Right lobe of liver (tissue), 6 donors: ENCODE data around the gene PSMB9. TPM values are rescaled to one million over a fixed set of nuclear protein-coding genes. Genes with fewer than 3 reads are reported as not detected.

ENCODE experiments used
- ATAC-seq, 4 donors: fragments of 200-7000 bp; cut with Tn5 transposase; one replicate each; pipeline ENCODE4 v1.9.1; 2020; ENCODE audit warnings: mild to moderate bottlenecking in 4 of 4, moderate library complexity in 4 of 4
- DNase-seq, 3 donors: peaks; one replicate each; pipeline ENCODE4 v3.0.0-alpha.2; 2020
- H3K27ac ChIP-seq, 3 donors: fragments of 200-600 bp; one replicate each; pipeline ENCODE4 v1.8.0; 2022
- H3K27me3 ChIP-seq, 2 donors: fragments of 200-600 bp; one replicate each; pipeline ENCODE4 v1.8.0; 2022
- H3K36me3 ChIP-seq, 4 donors: fragments of 200-600 bp; sonication (generic) in 1 of 4; one replicate each; pipeline versions ENCODE4 v1.5.1 to v1.8.0; 2017 to 2022; ENCODE audit warnings: control low read depth in 1 of 4
- H3K4me1 ChIP-seq, 4 donors: fragments of 200-600 bp; sonication (generic) in 1 of 4; one replicate each; pipeline versions ENCODE4 v1.5.1 to v1.8.0; 2017 to 2022; ENCODE audit warnings: control low read depth in 1 of 4
- H3K4me3 ChIP-seq, 3 donors: fragments of 200-600 bp; one replicate each; pipeline ENCODE4 v1.8.0; 2022
- H3K9me3 ChIP-seq, 4 donors: fragments of 200-600 bp; sonication (generic) in 1 of 4; one replicate each; pipeline versions ENCODE4 v1.5.1 to v1.8.0; 2017 to 2022; ENCODE audit warnings: control low read depth in 1 of 4
- POLR2A ChIP-seq: fragments of 450-650 bp; IDR thresholded peaks from one replicate; pipeline ENCODE4 v1.6.1; 2017; ENCODE audit warnings: antibody characterized with exemption, mild to moderate bottlenecking
- WGBS: methylation state at CpG from one replicate; pipeline ENCODE4 v1.1.6; 2018; ENCODE audit warnings: low coverage, low lambda C conversion rate; ENCODE audit not compliant: insufficient coverage; ENCODE audit errors: missing lambda C conversion rate; 5-methylcytosine and 5-hydroxymethylcytosine counted together
- intact Hi-C, 2 donors: fragments of 100-400 bp; cut with DNase I; formaldehyde crosslinking; loops; one replicate each; pipeline versions ENCODE4 v1.11.2 to v1.14.1; 2022
- total RNA-seq, 6 experiments: library from RNA; depleted of rRNA in 2 of 6; stranded (reverse); fragments of >200 nt in 2 of 6; fragmentation: NEBNext Ultra II Directional in 3 of 6; extraction: Animal tissue kit (Norgen Biotek cat#: 25700) in 3 of 6; gene quantifications; one replicate each; pipeline versions ENCODE4 v1.1.0 to v1.2.4, GENCODE V29; 2016 to 2023
- TF ChIP-seq, protein P1 (sequence below), 4 donors: fragments of 200-600 bp in 3 of 4; fragments of 450-650 bp in 1 of 4; IDR thresholded peaks; one replicate each; pipeline versions ENCODE4 v1.5.1 to v1.8.0; 2016 to 2022; ENCODE audit warnings: antibody characterized with exemption in 4 of 4, mild to moderate bottlenecking in 2 of 4
- donor health status: DM: no; HTN: yes; CAD: no.
- donor health status: DM: no; HTN: no; CAD: no.
- donor health status: DM: no; HTN: no; CAD: no.
- donor health status: DM: no; HTN: yes; CAD: no.
- donor health status: DM: no; HTN: yes; CAD: no.

The PSMB9 gene
- total RNA-seq, 6 experiments from 2014 or later, result 7.1 to 33.2 (median 18.0) TPM

DNA sequence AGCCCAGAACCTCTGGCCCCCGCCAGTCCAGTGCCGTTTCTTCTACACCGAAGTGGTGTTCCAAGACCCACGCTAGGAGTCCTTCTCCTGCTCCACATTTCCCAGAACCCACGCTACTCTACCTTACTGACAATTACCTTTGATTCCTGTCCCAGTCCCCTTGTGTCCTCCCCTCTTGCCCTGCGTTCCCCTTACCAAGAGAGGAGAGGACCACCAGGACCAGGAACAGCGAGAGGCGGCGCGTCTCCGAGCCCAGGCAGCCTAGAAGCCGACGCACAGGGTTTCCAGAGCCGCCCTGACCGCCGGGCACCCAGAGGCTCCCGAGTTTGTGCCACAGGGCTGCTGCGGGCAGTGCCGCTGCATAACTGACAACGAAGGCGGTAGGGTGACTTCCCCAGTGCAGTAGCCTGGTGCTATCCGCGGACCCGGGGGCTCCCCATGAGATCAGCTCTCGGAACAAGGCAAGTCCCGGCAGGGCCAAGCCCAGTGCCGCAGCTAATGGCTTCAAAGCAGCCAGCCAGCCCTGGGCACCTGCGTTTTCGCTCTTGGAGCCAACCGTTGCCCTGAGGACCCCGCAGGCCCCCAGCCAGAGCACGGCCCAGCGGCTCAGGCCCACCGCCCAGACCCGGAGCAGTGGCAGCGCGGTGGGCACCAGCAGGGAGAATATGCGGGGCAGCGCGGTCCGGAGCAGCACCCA lies 1.0 kb upstream of the PSMB9 start:
- peaks cover 0 to 19% (median 4%) of the 10 kb centered on the region in 4 donors for H3K4me1 ChIP-seq
- WGBS, result 0% methylated on average over 7 of the region's 41 CpGs
- intact Hi-C loops, result no loop called here
- H3K9me3 ChIP-seq, result no peaks in the 10 kb centered on the region
- H3K36me3 ChIP-seq, result peaks cover 5 to 37% (median 11%) of the 10 kb centered on the region in 4 donors
- no peaks in the 10 kb centered on the region for H3K27me3 ChIP-seq
- H3K27ac ChIP-seq, result peak overlapping the region; percentile 97 to 99 (median 98)
- ATAC-seq, result peak; percentile 27 to 40 (median 30)
- peak overlapping the region; percentile 96 to 99 (median 98) for H3K4me3 ChIP-seq
- TF ChIP-seq POLR2A, result no peak
- TF ChIP-seq, protein P1, sequence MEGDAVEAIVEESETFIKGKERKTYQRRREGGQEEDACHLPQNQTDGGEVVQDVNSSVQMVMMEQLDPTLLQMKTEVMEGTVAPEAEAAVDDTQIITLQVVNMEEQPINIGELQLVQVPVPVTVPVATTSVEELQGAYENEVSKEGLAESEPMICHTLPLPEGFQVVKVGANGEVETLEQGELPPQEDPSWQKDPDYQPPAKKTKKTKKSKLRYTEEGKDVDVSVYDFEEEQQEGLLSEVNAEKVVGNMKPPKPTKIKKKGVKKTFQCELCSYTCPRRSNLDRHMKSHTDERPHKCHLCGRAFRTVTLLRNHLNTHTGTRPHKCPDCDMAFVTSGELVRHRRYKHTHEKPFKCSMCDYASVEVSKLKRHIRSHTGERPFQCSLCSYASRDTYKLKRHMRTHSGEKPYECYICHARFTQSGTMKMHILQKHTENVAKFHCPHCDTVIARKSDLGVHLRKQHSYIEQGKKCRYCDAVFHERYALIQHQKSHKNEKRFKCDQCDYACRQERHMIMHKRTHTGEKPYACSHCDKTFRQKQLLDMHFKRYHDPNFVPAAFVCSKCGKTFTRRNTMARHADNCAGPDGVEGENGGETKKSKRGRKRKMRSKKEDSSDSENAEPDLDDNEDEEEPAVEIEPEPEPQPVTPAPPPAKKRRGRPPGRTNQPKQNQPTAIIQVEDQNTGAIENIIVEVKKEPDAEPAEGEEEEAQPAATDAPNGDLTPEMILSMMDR (IDR thresholded peaks at IDR 0.05), result no peak
- DNase-seq, result peak; percentile 60 to 78 (median 65)

DNA sequence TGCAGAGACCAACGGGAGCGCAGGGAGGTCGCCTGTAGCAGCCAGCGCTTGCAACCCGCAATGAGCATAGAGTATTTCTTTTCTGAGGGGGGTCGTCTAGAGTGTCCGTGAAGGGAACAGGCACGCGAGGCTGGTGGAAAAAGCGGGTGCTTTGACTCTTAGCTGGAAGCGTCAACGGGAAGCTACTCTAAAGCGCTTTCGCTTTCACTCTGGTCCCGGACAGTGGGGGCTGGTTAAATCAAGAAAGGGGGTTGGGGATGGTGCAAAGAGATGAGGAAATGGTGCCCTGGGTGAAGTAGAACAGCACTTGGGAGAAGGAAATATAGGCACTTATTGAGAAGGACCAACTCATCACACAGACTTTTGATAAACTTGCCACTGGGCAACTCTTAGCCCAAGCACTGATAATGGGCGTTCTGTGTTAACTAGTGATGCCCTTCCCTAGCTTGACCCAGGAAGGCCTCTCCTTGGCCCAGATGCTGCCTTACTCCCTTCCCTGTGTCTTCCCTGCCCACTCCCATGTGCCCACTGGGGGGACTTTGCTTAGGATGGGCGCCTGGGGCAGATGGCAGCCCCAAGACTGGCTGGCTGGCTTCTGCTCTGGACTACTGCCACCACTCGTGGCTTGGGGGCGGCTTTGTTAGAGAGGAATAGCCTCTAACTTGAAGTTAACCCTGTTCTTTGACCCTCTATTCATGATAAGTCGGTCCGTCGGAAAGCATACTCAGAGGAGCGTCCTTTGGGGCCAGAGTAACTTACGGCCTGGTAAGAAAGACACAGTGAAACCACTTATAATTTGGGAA lies 585 bp downstream of the PSMB9 start:
- WGBS, result 2% methylated on average over 22 of the region's 24 CpGs
- Histone ChIP-seq H3K4me3 (peak overlapping the region; percentile 96 to 99 (median 98)), H3K27ac (peak overlapping the region; percentile 97 to 99 (median 98)), H3K27me3 (no peaks in the 10 kb centered on the region), H3K36me3 (peaks cover 5 to 39% (median 12%) of the 10 kb centered on the region in 4 donors), H3K9me3 (no peaks in the 10 kb centered on the region), H3K4me1 (peaks cover 0 to 19% (median 4%) of the 10 kb centered on the region in 4 donors)
- TF ChIP-seq POLR2A, result no peak
- TF ChIP-seq, protein P1 (IDR thresholded peaks at IDR 0.05), result no peak
- ATAC-seq (peak; percentile 38 to 53 (median 48)), DNase-seq (peak in 2 of 3 donors; percentile 56 to 65)
- intact Hi-C loops, result no loop called here

DNA sequence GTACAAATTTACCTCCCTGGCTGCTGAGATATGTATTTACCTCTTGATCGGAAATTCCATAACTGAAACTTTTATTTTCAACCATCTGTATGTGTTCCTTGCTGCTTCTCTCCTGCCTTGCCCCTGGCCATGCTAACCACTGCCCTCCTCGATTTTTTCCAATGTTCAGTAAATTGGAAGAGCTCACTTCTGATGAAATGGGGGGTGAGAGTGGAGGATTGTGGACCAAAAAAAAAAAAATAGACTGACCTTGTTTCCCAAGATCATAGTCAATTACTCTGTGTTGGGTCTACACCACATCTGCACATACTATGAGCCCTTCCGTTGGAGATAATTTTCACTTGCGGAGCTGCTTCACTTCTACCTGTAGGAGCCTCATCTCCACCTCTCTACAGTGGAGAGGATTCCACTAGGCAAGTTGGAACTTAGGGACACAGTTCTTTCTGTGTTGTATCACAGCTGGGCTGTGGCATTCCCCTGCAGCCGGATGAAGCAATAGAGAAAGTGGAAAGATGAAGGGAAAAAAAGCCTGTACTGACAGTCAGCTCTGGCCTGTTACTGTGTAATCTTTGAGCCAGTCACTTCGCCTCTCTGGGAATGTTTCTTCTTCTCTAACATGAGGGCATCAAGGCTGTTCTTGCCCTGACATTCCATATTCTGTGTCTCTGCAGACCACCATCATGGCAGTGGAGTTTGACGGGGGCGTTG lies 1.6 kb downstream of the PSMB9 start:
- peak overlapping the region in 2 of 3 donors; percentile 97 to 99 for H3K27ac ChIP-seq
- WGBS, result 58% methylated on average over 8 of the region's 8 CpGs
- ATAC-seq (no peak), DNase-seq (no peak)
- no peaks in the 10 kb centered on the region for H3K27me3 ChIP-seq
- TF ChIP-seq, protein P1 (IDR thresholded peaks at IDR 0.05), result no peak
- no peak for TF ChIP-seq POLR2A
- H3K9me3 ChIP-seq, result no peaks in the 10 kb centered on the region
- H3K4me3 ChIP-seq, result peak overlapping the region in 1 of 3 donors; percentile 96
- intact Hi-C loops, result no loop called here
- H3K36me3 ChIP-seq, result peaks cover 0 to 32% (median 3%) of the 10 kb centered on the region in 4 donors
- H3K4me1 ChIP-seq, result peaks cover 0 to 19% (median 4%) of the 10 kb centered on the region in 4 donors

GRCh38 chr6:32857156-32857891 lies 3.3 kb downstream of the PSMB9 start:
- TF ChIP-seq POLR2A, result no peak
- TF ChIP-seq, protein P1 (IDR thresholded peaks at IDR 0.05), result no peak
- Histone ChIP-seq H3K36me3 (peaks cover 0 to 26% (median 3%) of the 10 kb centered on the region in 4 donors), H3K27me3 (no peaks in the 10 kb centered on the region), H3K4me1 (peaks cover 0 to 13% (median 2%) of the 10 kb centered on the region in 4 donors), H3K9me3 (no peaks in the 10 kb centered on the region), H3K4me3 (no peak overlapping the region), H3K27ac (no peak overlapping the region)
- no peak for ATAC-seq
- DNase-seq, result no peak
- WGBS, result 70% methylated on average over 5 of the region's 14 CpGs
- intact Hi-C loops, result no loop called here
